DLD1 (cell line): Measurements from ENCODE around the gene FOXC1.

Experiments used
- in situ Hi-C: cut with HindIII; loops from 2 replicates; pipeline ENCODE4 v1.10.0; 2017; ENCODE audit warnings: low sequenced_read_pairs

Gene FOXC1

DNA sequence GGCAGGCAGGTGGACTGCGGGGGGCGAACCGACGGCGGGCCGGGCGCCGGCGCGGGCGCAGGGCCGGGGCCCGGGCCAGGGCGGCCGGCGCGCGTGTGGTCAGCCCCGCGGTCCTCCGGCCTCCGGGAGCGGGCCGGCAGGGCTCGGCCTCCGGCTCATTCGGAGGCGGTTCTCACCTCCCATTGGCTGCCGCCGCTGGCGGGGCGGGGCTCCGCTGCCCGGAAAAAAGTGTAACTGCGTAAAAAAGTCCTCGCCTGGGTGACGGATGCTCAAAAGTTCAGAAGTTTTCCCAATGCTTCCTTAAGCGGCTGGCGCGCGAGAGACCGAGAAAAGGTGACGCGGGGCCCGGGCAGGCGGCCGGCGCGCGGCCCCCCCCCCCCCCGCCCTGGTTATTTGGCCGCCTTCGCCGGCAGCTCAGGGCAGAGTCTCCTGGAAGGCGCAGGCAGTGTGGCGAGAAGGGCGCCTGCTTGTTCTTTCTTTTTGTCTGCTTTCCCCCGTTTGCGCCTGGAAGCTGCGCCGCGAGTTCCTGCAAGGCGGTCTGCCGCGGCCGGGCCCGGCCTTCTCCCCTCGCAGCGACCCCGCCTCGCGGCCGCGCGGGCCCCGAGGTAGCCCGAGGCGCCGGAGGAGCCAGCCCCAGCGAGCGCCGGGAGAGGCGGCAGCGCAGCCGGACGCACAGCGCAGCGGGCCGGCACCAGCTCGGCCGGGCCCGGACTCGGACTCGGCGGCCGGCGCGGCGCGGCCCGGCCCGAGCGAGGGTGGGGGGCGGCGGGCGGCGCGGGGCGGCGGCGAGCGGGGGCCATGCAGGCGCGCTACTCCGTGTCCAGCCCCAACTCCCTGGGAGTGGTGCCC, at the start of gene FOXC1:
FOXC1 (plus strand) TSS at position 268 of the 849 bp plus-strand sequence; CDS start at position 799, 531 bp downstream.
- in situ Hi-C loops, result no loop called here

DNA sequence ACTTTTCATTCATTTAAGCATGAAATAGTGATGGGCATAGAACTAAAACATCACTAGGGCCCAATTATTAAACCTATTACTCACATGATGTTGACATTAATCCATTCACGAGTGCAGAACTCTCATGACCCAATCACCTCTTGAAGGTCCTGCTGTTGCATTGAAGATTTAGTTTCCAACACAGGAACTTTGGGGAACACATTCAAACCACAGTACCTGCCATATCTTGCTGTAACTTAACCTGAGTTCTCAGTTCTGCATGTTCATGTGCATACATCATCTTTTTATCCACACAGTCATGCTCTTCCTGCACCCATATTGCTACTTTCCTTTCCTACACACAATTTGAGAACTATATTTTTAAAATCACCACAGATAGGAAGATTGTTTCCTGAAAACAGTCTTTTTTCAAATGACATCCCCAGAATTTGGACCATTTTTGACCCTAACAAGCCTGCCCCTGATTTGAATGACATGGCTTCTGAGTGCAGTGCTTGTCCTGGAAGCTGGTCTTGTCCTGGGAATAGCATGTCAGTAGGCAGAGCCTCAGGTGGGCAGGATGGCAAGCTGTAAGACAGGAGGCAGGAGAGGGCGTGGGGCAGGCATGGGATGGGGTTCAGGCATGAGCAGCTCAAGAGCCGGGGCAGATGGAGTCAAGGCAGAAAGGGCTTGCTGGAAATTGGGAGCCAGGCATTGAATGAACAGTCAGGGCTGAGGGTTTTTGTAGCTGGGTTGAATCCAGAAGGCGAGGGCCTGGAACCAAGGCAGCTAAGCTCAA, 49.2 kb upstream of the FOXC1 start:
- in situ Hi-C loops, result no loop called here

- in situ Hi-C loops, result no loop called here
Measured at GRCh38 chr6:1561355-1561754, 48.4 kb upstream of the FOXC1 start.

DNA sequence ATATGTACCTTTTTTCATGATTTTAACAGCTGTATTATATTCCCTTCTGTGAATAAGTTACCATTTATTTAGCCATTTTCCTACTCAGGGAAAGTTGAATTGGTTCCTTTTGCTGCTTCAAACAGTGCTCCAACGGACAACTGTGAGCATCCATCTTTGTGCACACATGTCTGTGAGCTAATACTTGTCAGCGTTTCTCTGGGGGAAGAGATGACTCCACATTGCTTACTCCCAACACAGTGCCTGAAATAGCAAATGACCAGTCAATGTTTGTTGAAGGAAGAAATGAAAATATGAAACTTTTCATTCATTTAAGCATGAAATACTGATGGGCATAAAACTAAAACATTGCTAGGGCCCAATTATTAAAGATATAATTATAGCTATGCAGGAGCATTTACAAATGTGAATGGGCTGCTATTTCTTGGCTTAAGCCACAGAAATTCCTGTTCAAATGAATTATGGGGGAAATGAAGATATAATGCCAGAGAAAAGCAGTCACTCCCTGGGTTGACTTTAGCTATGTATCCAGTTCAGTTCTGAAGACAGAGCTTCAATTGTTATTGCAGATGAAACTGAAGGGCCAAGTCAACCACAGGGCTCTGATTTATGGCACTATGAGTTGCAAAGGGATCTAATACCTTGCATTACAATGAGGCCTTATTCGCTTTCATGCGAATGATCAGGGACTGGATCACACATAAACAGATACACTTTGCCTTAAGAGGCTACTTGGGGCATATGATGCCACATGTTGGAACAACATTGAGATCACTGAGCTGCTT, 47.4 kb upstream of the FOXC1 start:
- in situ Hi-C loops, result no loop called here

GRCh38 chr6:1569377-1569776, 40.3 kb upstream of the FOXC1 start:
- in situ Hi-C loops, result no loop called here

GRCh38 chr6:1570848-1571247, 38.9 kb upstream of the FOXC1 start:
- in situ Hi-C loops, result no loop called here

- in situ Hi-C loops, result no loop called here
Measured at GRCh38 chr6:1572892-1573291, 36.8 kb upstream of the FOXC1 start.

DNA sequence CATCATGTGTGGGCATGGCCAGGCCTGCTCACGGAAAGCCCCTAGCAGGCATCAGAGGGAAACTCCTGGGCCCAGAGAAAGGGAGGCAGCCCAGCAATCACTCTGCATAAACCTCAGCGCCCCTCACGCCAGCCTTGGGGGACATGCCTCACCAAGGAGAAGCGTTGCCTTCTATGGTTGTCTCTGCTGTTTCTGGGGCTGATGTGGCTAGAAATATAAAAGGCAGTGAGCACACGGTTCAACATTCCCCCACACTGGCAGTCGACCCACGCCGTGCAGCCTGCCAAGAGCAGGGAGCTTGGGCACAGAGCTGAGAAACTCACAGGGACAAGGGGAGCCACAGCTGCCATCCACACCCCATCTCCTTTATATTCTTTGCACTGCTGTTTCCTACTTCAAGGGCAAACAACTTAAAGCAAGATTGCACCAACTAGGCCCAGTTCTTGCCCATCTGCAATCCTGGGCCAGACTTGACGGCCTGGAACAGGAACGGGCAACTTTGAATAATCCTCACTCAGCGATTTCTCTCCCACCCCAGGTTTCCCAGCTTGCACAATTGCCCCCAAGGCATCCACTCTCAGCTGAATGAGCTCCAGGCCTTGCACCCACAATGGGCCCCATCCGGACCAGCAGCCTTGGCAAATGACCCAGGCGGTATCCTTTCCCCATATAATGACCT, 35.5 kb upstream of the FOXC1 start:
- in situ Hi-C loops, result no loop called here

DNA sequence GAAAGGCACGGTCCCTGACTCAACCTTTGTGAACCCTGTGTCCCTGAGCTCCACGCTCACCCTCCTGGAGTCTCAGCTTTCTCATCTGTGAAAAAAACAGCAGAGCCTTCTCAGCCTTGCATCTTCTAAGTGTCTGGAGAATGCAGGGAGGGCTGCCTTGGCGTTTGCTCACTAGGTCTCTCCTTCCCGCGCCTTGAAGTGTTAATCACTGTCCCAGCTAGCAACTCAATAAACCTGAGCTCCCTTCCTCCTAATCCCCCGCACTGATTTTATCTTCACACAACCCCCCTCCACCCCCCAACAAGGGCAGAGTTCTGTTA, 34.9 kb upstream of the FOXC1 start:
- in situ Hi-C loops, result no loop called here

DNA sequence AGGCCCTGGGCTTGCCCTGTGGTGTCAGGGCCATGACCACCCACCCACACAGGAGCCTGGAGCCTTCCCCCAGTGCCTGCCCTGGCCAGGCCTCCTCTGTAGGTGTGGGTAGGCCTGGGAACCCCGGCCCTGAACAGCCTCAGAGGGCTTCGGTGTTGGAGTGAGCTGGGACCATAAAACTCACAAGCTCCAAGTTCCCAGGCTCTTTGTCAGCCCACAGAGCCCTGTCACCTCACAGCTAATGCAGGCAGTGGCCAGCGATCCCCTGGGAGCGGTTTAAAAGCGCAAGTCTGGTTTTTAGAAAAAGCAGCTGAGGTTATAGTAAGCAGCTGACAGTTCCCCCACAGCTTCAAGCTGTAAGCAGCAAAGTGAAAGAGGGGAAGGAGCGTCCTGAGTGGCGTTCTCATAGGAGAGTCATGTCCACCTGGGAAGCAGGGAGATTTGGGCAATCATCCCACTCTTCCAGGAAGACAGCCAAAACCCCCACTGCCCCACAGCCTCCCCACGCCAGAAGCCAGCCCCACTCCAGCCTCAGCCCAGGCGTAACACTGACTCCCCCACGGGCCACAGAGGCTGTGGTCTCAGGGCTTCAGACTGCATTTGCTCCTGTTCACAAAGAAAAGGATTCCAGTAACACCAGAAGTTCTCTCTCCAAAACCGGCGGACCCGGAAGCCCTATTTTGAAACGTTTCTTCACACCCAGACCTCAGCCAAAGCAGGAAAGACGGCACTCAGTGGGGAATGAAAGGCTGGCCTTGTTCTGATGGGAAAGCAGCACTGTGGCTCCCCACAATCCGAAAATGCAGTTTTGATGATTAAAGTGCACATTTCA, 34.3 kb upstream of the FOXC1 start:
- in situ Hi-C loops, result no loop called here

- in situ Hi-C loops, result no loop called here
Measured at GRCh38 chr6:1576166-1576565, 33.5 kb upstream of the FOXC1 start.

GRCh38 chr6:1576711-1577110, 33.0 kb upstream of the FOXC1 start:
- in situ Hi-C loops, result no loop called here

DNA sequence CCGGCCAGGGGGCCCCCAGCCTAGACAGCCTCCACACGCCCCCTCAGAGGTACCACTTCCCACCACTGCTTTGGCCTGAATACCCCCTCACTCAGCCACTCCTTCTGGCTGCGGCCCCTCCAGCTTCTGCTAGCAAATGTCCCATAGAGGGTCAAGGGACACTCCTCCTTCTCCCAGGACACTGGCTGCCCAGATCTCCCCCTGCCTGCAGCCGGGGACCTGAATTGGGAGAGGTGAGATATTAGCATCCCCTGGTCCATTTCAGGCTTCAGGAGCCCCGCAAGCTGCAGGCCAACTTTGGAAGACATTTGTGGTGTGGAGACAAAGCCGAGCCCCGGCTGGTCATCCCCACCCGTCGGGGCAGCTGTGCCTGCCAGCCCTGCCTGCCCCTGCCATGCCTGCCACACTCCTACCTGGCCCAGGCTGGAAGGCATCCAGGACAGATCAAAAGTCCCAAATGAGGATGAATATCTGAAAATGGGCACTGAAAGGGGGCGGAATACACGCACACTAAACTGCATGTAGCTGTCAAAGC, 32.5 kb upstream of the FOXC1 start:
- in situ Hi-C loops, result no loop called here

GRCh38 chr6:1577896-1578745, 31.6 kb upstream of the FOXC1 start:
- in situ Hi-C loops, result no loop called here

GRCh38 chr6:1579096-1579495, 30.6 kb upstream of the FOXC1 start:
- in situ Hi-C loops, result no loop called here

DNA sequence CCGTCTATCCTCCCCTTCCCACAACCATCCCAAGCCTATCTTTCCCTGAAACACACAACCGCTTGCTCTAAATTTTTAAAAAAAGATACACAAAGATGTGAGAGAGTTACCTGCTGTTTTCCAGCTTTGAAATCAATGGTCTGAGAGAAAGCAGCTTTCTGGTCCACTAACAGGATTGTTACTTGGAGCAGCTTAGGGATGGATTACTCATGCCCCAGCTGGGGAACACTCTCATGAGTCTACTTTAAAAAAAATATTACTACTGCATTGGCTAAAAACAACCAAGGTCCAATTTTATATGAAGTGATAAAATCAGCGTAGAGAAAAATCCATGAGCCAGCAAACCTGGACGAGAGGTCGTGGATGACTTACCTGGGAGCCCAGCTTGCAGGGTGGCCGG, 29.6 kb upstream of the FOXC1 start:
- in situ Hi-C loops, result no loop called here

DNA sequence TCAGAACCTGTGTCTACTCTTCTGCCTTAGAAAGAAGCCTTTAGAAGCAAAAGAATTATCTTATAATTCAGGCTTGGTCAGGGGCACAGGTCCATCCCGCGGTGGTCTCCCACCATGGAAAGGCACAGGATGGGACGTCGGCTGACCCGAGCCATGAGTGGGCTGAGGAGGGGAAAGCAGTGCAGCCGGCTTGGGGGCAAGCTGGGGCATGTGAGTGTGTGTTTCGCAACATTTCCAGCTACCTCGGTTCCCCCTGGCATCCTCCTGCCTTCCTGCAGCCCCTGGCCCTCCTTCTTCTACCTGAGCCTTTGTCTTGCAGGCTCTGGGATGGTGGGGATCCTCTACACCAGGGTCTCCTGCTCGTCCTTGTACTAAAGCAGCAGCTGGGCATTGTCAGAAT, 29.1 kb upstream of the FOXC1 start:
- in situ Hi-C loops, result no loop called here

DNA sequence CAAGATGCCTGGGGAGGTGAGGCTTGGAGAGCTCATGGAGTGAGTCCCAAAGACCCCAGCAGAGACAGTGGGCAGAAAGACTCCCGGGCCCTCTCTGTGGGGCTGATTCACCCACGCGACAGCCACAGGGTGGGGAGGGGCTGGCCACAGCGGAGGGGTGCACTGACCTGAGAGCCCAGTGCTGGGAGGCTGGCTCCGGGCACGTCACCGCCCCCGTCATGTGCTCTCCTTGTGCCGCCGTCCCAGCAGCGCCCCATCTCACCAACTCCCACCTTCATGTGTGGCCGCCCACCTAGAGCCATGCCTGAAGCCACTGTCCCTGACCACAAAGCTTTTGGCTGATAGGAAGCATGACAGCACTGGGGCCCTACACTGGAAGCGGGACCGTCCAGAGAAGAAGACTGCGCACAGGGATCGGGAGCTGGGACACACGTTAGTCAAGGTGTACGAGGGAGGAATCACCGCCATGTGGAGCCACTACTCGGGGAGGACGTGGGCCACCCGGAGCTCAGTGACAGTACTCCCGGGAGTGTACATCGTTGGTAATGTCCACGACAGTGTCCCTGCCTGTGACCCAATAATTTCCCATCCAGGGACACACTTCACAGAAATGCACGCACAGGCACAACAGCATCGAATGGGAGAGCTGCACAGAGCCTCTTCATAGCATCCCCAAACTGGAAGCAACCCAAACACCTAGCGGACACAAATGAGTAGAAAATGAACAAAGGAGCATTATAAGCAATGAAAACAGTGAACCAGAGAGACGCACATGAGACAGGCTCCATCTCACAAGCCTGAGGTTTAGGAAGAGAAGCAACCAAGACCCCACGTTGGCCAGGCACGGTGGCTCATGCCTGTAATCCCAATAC, 28.4 kb upstream of the FOXC1 start:
- in situ Hi-C loops, result no loop called here
